Bronchial epithelial cell (primary cell): Measurements from ENCODE around the gene CXCR4. TPM values are rescaled to one million over a fixed set of nuclear protein-coding genes. Genes with fewer than 3 reads are reported as not detected.

Experiments
- DNase-seq: peaks from one replicate; pipeline ENCODE4 v3.0.0-alpha.2; 2010; ENCODE audit warnings: low read depth
- FAIRE-seq: peaks from 2 replicates; lab custom pipeline; 2011; peaks lifted over from hg19 to GRCh38; lab: Jason Lieb, UNC
- H3K27me3 ChIP-seq: 2 replicates; pipeline ENCODE4 v1.5.1; 2011; ENCODE audit warnings: low read length; ENCODE audit not compliant: control insufficient read depth, insufficient read depth
- H3K36me3 ChIP-seq: 2 replicates; pipeline ENCODE4 v1.5.1; 2011; ENCODE audit warnings: low read length; ENCODE audit not compliant: control insufficient read depth, insufficient read depth
- H3K4me3 ChIP-seq: 2 replicates; pipeline ENCODE4 v1.5.1; 2011; ENCODE audit warnings: mild to moderate bottlenecking, low read depth, low read length, control low read depth
- CTCF ChIP-seq: IDR thresholded peaks from 2 replicates; pipeline ENCODE4 v1.5.1; 2011; ENCODE audit warnings: mild to moderate bottlenecking, moderate library complexity, low read length, control low read depth, inconsistent platforms; ENCODE audit not compliant: insufficient read depth, severe bottlenecking
- total RNA-seq: library from RNA; depleted of rRNA; stranded (reverse); fragments of >200 nt; gene quantifications from 2 replicates; pipeline ENCODE4 v1.2.1, GENCODE V29; 2014

The CXCR4 gene
- total RNA-seq, 1 donor from 2014 or later, result under 0.01 TPM

DNA sequence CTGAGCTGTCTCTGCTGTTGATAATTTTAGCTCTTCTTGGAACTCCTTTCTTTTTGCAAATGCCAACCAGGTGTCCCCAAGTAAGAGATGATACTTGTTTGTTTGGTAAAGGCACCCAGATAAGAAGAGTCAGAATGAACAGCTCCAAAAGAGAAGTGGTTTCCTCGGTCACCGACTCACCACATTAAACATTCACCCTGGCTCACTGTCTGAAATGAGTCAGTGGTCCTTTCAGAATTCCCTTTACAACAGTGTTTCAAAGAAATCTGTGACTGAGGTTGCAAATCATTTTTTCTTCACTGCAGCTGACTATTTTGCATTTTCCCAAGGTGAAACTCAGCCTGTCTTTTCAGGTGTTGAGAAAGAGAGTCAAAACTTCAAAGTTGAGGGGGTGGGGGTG, 16.2 kb upstream of the CXCR4 start:
- no peak for TF ChIP-seq CTCF
- no peaks in the 10 kb centered on the region for H3K36me3 ChIP-seq
- no peak for FAIRE-seq
- DNase-seq, result no peak
- H3K27me3 ChIP-seq, result no peaks in the 10 kb centered on the region
- no peak overlapping the region for H3K4me3 ChIP-seq

DNA sequence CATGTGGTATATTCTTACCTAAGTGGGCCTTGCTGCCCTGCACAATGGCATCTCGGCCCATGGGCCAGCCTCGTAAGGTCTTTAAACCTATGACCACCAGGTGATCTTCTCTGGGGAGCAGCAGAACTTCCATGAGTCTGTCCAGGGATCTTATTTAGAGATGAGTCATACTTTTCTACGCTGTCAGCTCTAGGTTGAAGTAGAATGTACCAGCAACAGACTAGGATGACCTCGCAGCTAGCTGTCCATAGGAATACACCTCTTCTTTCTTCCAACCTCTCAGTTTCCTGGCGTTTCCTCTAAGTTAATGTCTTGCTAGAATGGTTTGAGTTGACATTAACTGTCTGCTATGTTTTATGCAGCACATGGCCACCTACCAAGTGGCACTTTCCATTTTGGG, 15.6 kb upstream of the CXCR4 start:
- DNase-seq (no peak), FAIRE-seq (no peak)
- no peak overlapping the region for H3K4me3 ChIP-seq
- H3K36me3 ChIP-seq, result no peaks in the 10 kb centered on the region
- no peak for TF ChIP-seq CTCF
- H3K27me3 ChIP-seq, result no peaks in the 10 kb centered on the region

GRCh38 chr2:136133176-136133575, 15.2 kb upstream of the CXCR4 start:
- no peak for FAIRE-seq
- TF ChIP-seq CTCF, result no peak
- no peaks in the 10 kb centered on the region for H3K36me3 ChIP-seq
- no peak for DNase-seq
- H3K27me3 ChIP-seq, result no peaks in the 10 kb centered on the region
- no peak overlapping the region for H3K4me3 ChIP-seq

DNA sequence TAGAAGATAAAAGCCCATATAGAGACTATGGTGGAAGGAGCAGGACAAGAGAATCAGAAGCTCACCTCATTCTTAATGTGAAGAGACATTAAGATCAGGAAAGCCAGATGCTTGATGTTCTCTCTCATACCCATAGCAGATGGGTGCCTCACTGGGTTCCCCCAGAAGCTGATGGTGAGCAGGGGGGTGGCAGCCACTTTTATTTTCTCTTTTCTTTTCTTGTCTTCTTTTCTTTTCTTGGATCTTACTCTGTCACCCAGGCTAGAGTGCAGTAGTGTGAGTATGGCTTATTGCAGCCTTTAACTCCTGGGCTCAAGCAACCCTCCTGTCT, 14.8 kb upstream of the CXCR4 start:
- Histone ChIP-seq H3K36me3 (no peaks in the 10 kb centered on the region), H3K4me3 (no peak overlapping the region), H3K27me3 (no peaks in the 10 kb centered on the region)
- no peak for FAIRE-seq
- no peak for DNase-seq
- TF ChIP-seq CTCF, result no peak

DNA sequence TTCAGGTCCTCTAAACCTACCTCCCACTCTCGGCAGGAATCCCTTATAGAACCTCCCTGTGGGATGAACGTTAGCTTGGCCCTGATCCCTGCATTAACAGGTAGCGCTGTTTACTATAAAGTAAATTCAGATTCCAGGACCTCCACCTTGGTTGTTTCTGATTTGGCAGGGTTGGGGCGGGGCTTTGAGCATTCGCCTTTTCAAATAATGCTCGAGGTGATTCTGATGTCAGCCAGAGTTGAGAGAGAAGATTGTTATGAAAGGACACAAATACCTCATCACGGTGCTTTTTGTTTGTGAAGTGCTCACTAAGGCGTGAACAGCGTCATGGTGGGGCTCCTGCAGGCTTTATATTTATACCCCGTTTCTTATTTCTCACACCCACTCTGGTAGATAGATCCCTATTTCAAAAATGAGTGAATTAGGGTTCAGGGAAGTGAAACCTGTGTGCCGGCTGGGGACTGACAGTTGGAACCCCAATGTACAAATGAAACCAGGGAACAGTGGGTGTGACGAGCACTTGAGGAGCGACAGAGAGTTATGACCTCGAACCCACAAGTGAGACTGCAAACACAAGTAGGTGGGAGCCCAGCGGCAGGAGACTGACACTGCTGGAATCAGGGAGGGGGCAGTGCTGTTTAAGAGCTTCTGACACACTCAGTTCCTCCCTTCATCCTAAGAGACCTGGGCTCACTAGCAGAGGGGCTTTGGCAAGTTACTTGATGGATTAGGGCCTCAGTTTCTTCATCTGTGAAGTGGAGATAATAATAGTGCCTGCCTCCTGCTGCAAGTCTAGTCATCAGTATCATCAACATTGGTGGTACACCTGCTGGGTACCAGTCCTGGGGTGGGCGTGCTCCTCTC, 14.2 kb upstream of the CXCR4 start:
- H3K27me3 ChIP-seq, result no peaks in the 10 kb centered on the region
- DNase-seq (no peak), FAIRE-seq (peak; percentile 68)
- no peaks in the 10 kb centered on the region for H3K36me3 ChIP-seq
- no peak for TF ChIP-seq CTCF
- H3K4me3 ChIP-seq, result no peak overlapping the region

DNA sequence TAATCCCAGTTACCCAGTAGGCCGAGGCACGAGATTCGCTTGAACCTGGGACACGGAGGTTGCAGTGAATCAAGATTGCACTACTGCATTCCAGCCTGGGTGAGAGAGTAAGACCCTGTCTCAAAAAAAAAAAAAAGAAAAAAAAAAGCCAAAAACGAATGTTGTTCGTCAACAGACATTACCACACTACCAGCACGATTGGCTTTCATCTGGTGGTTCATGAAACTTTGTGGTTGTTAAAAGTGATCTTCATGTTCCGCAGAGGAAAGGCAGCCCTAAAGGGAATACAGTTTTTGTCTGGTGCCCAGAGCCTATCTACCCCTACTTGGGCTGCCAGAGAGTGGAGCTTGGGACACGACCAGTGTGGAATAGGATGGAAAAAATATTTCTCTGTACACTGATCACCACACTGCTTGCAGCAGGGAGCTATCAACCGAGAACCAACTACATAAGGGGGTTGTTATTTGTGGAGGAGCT, 13.6 kb upstream of the CXCR4 start:
- FAIRE-seq (no peak), DNase-seq (no peak)
- H3K36me3 ChIP-seq, result no peaks in the 10 kb centered on the region
- no peak overlapping the region for H3K4me3 ChIP-seq
- H3K27me3 ChIP-seq, result no peaks in the 10 kb centered on the region
- no peak for TF ChIP-seq CTCF
